Stimulated activated CD8-positive, alpha-beta memory T cell treated with anti-CD3 and anti-CD28 coated beads, Interleukin-4, amount 100 ng/mL, for 4 hours (primary cell): ENCODE measurements around the gene LRRC43.
"Not testable (repeated sequence)": the region's sequence is repeated elsewhere in the genome, so short reads cannot be mapped to it uniquely, and the experiment has no call there.

Experiments
- DNase-seq, 2 donors: peaks; one replicate each; pipeline ENCODE4 v3.0.0-alpha.2; 2020; ENCODE audit warnings: low read depth in 2 of 2, low spot score in 1 of 2

The LRRC43 gene

GRCh38 chr12:122192441-122192840, 9.5 kb downstream of the LRRC43 start:
- DNase-seq, result no peak

- no peak for DNase-seq
Observed at GRCh38 chr12:122194804-122195203, 11.9 kb downstream of the LRRC43 start.

GRCh38 chr12:122195405-122195804, 12.5 kb downstream of the LRRC43 start:
- no peak for DNase-seq

GRCh38 chr12:122197612-122197966, 14.7 kb downstream of the LRRC43 start:
- no peak for DNase-seq

GRCh38 chr12:122199484-122200355, 16.8 kb downstream of the LRRC43 start:
- DNase-seq, result no peak

GRCh38 chr12:122200541-122201175, 17.7 kb downstream of the LRRC43 start:
- DNase-seq, result no peak

- DNase-seq, result no peak
Observed at GRCh38 chr12:122201381-122201780, 18.5 kb downstream of the LRRC43 start.

- DNase-seq, result no peak
Observed at GRCh38 chr12:122202017-122202416, 19.1 kb downstream of the LRRC43 start.

GRCh38 chr12:122202811-122203210, 19.9 kb downstream of the LRRC43 start:
- DNase-seq, result not testable (repeated sequence)

- peak; percentile 37 to 46 for DNase-seq
Observed at GRCh38 chr12:122203301-122204166, 20.6 kb downstream of the LRRC43 start, which contains the start of gene B3GNT4. Gene B3GNT4 (plus strand): TSS chr12:122203709. CDS start chr12:122204619, 910 bp downstream.

GRCh38 chr12:122204167-122205052, 21.5 kb downstream of the LRRC43 start:
- DNase-seq, result no peak

- no peak for DNase-seq
Observed at GRCh38 chr12:122205053-122205925, 22.4 kb downstream of the LRRC43 start.

- no peak for DNase-seq
Observed at GRCh38 chr12:122206111-122206881, 23.4 kb downstream of the LRRC43 start.

- no peak for DNase-seq
Observed at GRCh38 chr12:122206976-122207375, 24.1 kb downstream of the LRRC43 start.

GRCh38 chr12:122207391-122207790, 24.5 kb downstream of the LRRC43 start:
- DNase-seq, result no peak

GRCh38 chr12:122208073-122208820, 25.3 kb downstream of the LRRC43 start:
- DNase-seq, result no peak

GRCh38 chr12:122215771-122216170, 32.8 kb downstream of the LRRC43 start:
- no peak for DNase-seq

GRCh38 chr12:122216445-122216844, 33.5 kb downstream of the LRRC43 start:
- DNase-seq, result no peak
